Loucy (cell line): ENCODE data around the gene TMEM11.

Experiments
- H2AFZ ChIP-seq: fragments of 200-600 bp; sonication (generic); 2 replicates; pipeline ENCODE4 v1.6.0; 2016; ENCODE audit warnings: antibody characterized with exemption, mild to moderate bottlenecking, low read length, moderate library complexity
- H3F3A ChIP-seq: fragments of 200-600 bp; 2 replicates; pipeline ENCODE4 v1.6.0; 2016; ENCODE audit warnings: antibody characterized with exemption, low read depth, mild to moderate bottlenecking
- H3K27me3 ChIP-seq: fragments of 200-600 bp; sonication (generic); 2 replicates; pipeline ENCODE4 v1.6.1; 2014; ENCODE audit warnings: low read length, mild to moderate bottlenecking; ENCODE audit not compliant: insufficient read depth, poor library complexity, severe bottlenecking
- H3K36me3 ChIP-seq: fragments of 200-600 bp; sonication (generic); 2 replicates; pipeline ENCODE4 v1.6.1; 2016; ENCODE audit warnings: low read length; ENCODE audit not compliant: insufficient read depth
- H3K4me1 ChIP-seq: fragments of 200-600 bp; sonication (generic); 2 replicates; pipeline ENCODE4 v1.5.1; 2014; ENCODE audit warnings: low read length, mild to moderate bottlenecking; ENCODE audit not compliant: insufficient read depth, poor library complexity, severe bottlenecking
- H3K4me2 ChIP-seq: fragments of 200-600 bp; sonication (generic); 2 replicates; pipeline ENCODE4 v1.6.0; 2014; ENCODE audit warnings: antibody characterized with exemption, low read length, low read depth, mild to moderate bottlenecking; ENCODE audit not compliant: poor library complexity, severe bottlenecking
- H3K4me3 ChIP-seq: fragments of 200-600 bp; sonication (generic); 2 replicates; pipeline ENCODE4 v1.5.1; 2014; ENCODE audit warnings: low read length, mild to moderate bottlenecking, mixed read lengths; ENCODE audit not compliant: poor library complexity, severe bottlenecking
- H3K79me2 ChIP-seq: fragments of 200-600 bp; sonication (generic); 2 replicates; pipeline ENCODE4 v1.6.1; 2014; ENCODE audit warnings: low read length; ENCODE audit not compliant: insufficient read depth
- H3K9ac ChIP-seq: fragments of 200-600 bp; sonication (generic); 2 replicates; pipeline ENCODE4 v1.6.0; 2014; ENCODE audit warnings: mild to moderate bottlenecking, low read depth, low read length, moderate library complexity; ENCODE audit not compliant: poor library complexity, severe bottlenecking
- H3K9me2 ChIP-seq: fragments of 200-600 bp; sonication (generic); replicated peaks from 2 replicates; pipeline ENCODE4 v1.6.1; 2016; ENCODE audit warnings: low read depth, low read length, mixed read lengths
- H3K9me3 ChIP-seq: fragments of 200-600 bp; sonication (generic); 2 replicates; pipeline ENCODE4 v1.6.1; 2014; ENCODE audit warnings: mild to moderate bottlenecking, antibody characterized with exemption, low read length, low read depth; ENCODE audit not compliant: insufficient read depth
- H4K20me1 ChIP-seq: fragments of 200-600 bp; sonication (generic); 2 replicates; pipeline ENCODE4 v1.6.0; 2014; ENCODE audit warnings: antibody characterized with exemption, low read length, mild to moderate bottlenecking; ENCODE audit not compliant: insufficient read depth, poor library complexity, severe bottlenecking
- CTCF ChIP-seq: fragments of 200-600 bp; sonication (generic); conservative IDR thresholded peaks from 2 replicates; pipeline ENCODE4 v1.5.1; 2014; ENCODE audit warnings: mild to moderate bottlenecking, antibody characterized with exemption, low read length
- EZH2phosphoT487 ChIP-seq: fragments of 200-600 bp; IDR thresholded peaks from 2 replicates; pipeline ENCODE4 v1.6.1; 2018; ENCODE audit warnings: antibody characterized with exemption, mild to moderate bottlenecking, moderate library complexity, borderline replicate concordance

TMEM11 gene

GRCh38 chr17:21210411-21211076 is 3.4 kb downstream of the TMEM11 start:
- Histone ChIP-seq H3F3A (no peaks in the 10 kb centered on the region), H3K9me3 (no peaks in the 10 kb centered on the region), H3K4me3 (peak overlapping the region; percentile 93), H4K20me1 (peaks cover 73% of the 10 kb centered on the region), H3K36me3 (peaks cover 21% of the 10 kb centered on the region; the same call in 1 of the 2 replicates), H3K27me3 (no peaks in the 10 kb centered on the region), H2AFZ (no peak overlapping the region), H3K9ac (peak overlapping the region; percentile 96), H3K79me2 (peaks cover 81% of the 10 kb centered on the region), H3K4me1 (peaks cover 41% of the 10 kb centered on the region), H3K4me2 (peak overlapping the region; percentile 99), H3K9me2 (no peaks in the 10 kb centered on the region)
- TF ChIP-seq EZH2phosphoT487 (no peak), CTCF (no peak)

GRCh38 chr17:21209511-21210175 is 4.3 kb downstream of the TMEM11 start:
- peaks cover 35% of the 10 kb centered on the region for H3K4me1 ChIP-seq
- no peaks in the 10 kb centered on the region for H3K27me3 ChIP-seq
- peak overlapping the region; percentile 99 for H3K4me2 ChIP-seq
- no peak overlapping the region for H2AFZ ChIP-seq
- no peaks in the 10 kb centered on the region for H3K9me3 ChIP-seq
- H3K9me2 ChIP-seq = no peaks in the 10 kb centered on the region
- H3K36me3 ChIP-seq = peaks cover 21% of the 10 kb centered on the region; the same call in 1 of the 2 replicates
- H3F3A ChIP-seq = no peaks in the 10 kb centered on the region
- H3K9ac ChIP-seq = no peak overlapping the region
- H3K79me2 ChIP-seq = peaks cover 90% of the 10 kb centered on the region
- H3K4me3 ChIP-seq = no peak overlapping the region
- peaks cover 80% of the 10 kb centered on the region for H4K20me1 ChIP-seq
- TF ChIP-seq CTCF = no peak
- no peak for TF ChIP-seq EZH2phosphoT487

GRCh38 chr17:21208352-21208751 is 5.6 kb downstream of the TMEM11 start:
- Histone ChIP-seq H3K9ac (peak overlapping the region; percentile 39), H3K79me2 (peaks cover 96% of the 10 kb centered on the region), H2AFZ (no peak overlapping the region), H3K4me3 (no peak overlapping the region), H3K9me2 (no peaks in the 10 kb centered on the region), H3K9me3 (no peaks in the 10 kb centered on the region), H4K20me1 (peaks cover 85% of the 10 kb centered on the region), H3K27me3 (no peaks in the 10 kb centered on the region), H3K36me3 (peaks cover 21% of the 10 kb centered on the region; the same call in 1 of the 2 replicates), H3K4me2 (no peak overlapping the region), H3F3A (no peaks in the 10 kb centered on the region), H3K4me1 (peaks cover 34% of the 10 kb centered on the region)
- TF ChIP-seq EZH2phosphoT487 (no peak), CTCF (no peak)
